GM08714 (cell line): ENCODE measurements around the gene HBS1L.

Source experiments
- H3K4me3 ChIP-seq: fragments of 200-500 bp; sonication (Bioruptor generic); 2 replicates; pipeline ENCODE4 v1.5.1; 2014; ENCODE audit warnings: mild to moderate bottlenecking, low read length, inconsistent platforms
- ZNF274 ChIP-seq: IDR thresholded peaks from 2 replicates; pipeline ENCODE4 v1.6.1; 2012; ENCODE audit warnings: mild to moderate bottlenecking, low read depth, low read length

HBS1L gene

GRCh38 chr6:134921721-134922261 lies 132.8 kb downstream of the HBS1L start:
- H3K4me3 ChIP-seq = no peak overlapping the region
- TF ChIP-seq ZNF274 = no peak

GRCh38 chr6:134921276-134921675 lies 133.3 kb downstream of the HBS1L start:
- TF ChIP-seq ZNF274 = no peak
- no peak overlapping the region for H3K4me3 ChIP-seq

- H3K4me3 ChIP-seq = no peak overlapping the region
- no peak for TF ChIP-seq ZNF274
Measured at GRCh38 chr6:134920422-134920821, 134.2 kb downstream of the HBS1L start.

DNA sequence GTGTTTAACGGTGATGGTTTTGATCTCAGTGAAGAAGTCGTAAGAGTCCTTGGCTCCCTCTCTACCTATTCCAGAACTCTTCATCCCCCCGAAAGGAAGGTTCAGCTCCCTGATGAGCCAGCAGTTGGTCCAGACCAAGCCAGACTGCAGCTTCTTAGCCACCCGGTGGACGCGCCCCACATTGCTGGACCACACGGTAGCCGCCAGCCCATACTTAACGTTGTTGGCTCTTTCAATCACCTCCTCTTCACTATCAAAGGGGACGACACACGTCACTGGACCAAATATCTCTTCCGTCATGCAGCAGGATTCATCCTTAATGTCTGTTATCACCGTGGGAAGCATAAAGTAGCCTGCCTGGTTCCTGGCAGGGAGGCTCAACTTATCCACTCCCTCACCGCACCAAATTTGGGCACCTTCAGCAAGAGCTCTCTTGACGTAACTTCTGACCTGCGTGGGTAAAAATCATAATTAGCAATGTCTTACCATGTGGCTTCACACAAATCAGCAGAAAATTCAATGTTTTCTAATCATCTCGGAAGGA lies 136.1 kb downstream of the HBS1L start:
- no peak for TF ChIP-seq ZNF274
- H3K4me3 ChIP-seq = no peak overlapping the region

GRCh38 chr6:134911547-134911946 lies 143.1 kb downstream of the HBS1L start:
- H3K4me3 ChIP-seq = no peak overlapping the region
- no peak for TF ChIP-seq ZNF274

GRCh38 chr6:134910593-134910935 lies 144.1 kb downstream of the HBS1L start:
- no peak for TF ChIP-seq ZNF274
- no peak overlapping the region for H3K4me3 ChIP-seq
